Activated naive CD8-positive, alpha-beta T cell treated with anti-CD3 and anti-CD28 coated beads for 36 hours (primary cell): Measurements from ENCODE around the gene ETV3. TPM values are rescaled to one million over a fixed set of nuclear protein-coding genes. Genes with fewer than 3 reads are reported as not detected.
"Not testable (repeated sequence)": the region's sequence is repeated elsewhere in the genome, so short reads cannot be mapped to it uniquely, and the experiment has no call there.

Experiments used
- DNase-seq: peaks from one replicate; pipeline ENCODE4 v3.0.0; 2021
- H3K27ac Mint-ChIP-seq: one replicate; pipeline ENCODE4 v1.8.0; 2022; ENCODE audit warnings: mild to moderate bottlenecking, moderate library complexity, mixed read lengths
- H3K27me3 Mint-ChIP-seq: one replicate; pipeline ENCODE4 v1.8.0; 2022; ENCODE audit warnings: mild to moderate bottlenecking, mixed read lengths
- H3K36me3 Mint-ChIP-seq: one replicate; pipeline ENCODE4 v1.8.0; 2021; ENCODE audit warnings: mild to moderate bottlenecking, mixed read lengths
- H3K4me1 Mint-ChIP-seq: one replicate; pipeline ENCODE4 v1.8.0; 2021; ENCODE audit warnings: mixed read lengths
- H3K4me3 Mint-ChIP-seq: one replicate; pipeline ENCODE4 v1.8.0; 2022; ENCODE audit warnings: mild to moderate bottlenecking, moderate library complexity, mixed read lengths
- H3K9me3 Mint-ChIP-seq: one replicate; pipeline ENCODE4 v1.8.0; 2022; ENCODE audit warnings: mixed read lengths
- total RNA-seq, 2 experiments: library from RNA; stranded (reverse); gene quantifications; one replicate each; pipeline ENCODE4 v1.2.3, GENCODE V29; 2021

Gene ETV3
- total RNA-seq = 10 to 100 TPM; 23.1 to 23.5 TPM

GRCh38 chr1:157138220-157139051 is at the start of gene ETV3:
TSS of gene ETV3 (minus strand) at chr1:157138395. CDS start at chr1:157136352, 2,043 bp downstream.
- H3K27ac Mint-ChIP-seq = peak within 1 kb of the TSS; percentile 91
- H3K27me3 Mint-ChIP-seq = no peaks in the 10 kb centered on the region
- H3K4me3 Mint-ChIP-seq = peak within 1 kb of the TSS; percentile 98

GRCh38 chr1:157186281-157186992 is 48.2 kb upstream of the ETV3 start:
- H3K36me3 Mint-ChIP-seq = no peaks in the 10 kb centered on the region
- peaks cover 5% of the 10 kb centered on the region for H3K4me1 Mint-ChIP-seq
- H3K27ac Mint-ChIP-seq = no peak overlapping the region
- DNase-seq = no peak
- no peak overlapping the region for H3K4me3 Mint-ChIP-seq
- H3K27me3 Mint-ChIP-seq = peaks cover 7% of the 10 kb centered on the region
- no peaks in the 10 kb centered on the region for H3K9me3 Mint-ChIP-seq

More at GRCh38 chr1:157138220-157139051, at the start of gene ETV3:
- Mint-ChIP-seq H3K4me1 (peaks cover 75% of the 10 kb centered on the region), H3K9me3 (no peaks in the 10 kb centered on the region), H3K36me3 (peaks cover 36% of the 10 kb centered on the region)
- DNase-seq = peak; percentile 87

GRCh38 chr1:157183870-157184269 is 45.7 kb upstream of the ETV3 start:
- no peak for DNase-seq
- Mint-ChIP-seq H3K9me3 (no peaks in the 10 kb centered on the region), H3K27me3 (peaks cover 17% of the 10 kb centered on the region), H3K4me3 (no peak overlapping the region), H3K4me1 (peaks cover 5% of the 10 kb centered on the region), H3K36me3 (no peaks in the 10 kb centered on the region), H3K27ac (no peak overlapping the region)

- not testable (repeated sequence) for H3K9me3 Mint-ChIP-seq, H3K4me3 Mint-ChIP-seq, H3K27ac Mint-ChIP-seq, DNase-seq, H3K4me1 Mint-ChIP-seq, H3K36me3 Mint-ChIP-seq
- H3K27me3 Mint-ChIP-seq = peaks cover 27% of the 10 kb centered on the region
Measured at GRCh38 chr1:157182371-157182770, 44.2 kb upstream of the ETV3 start.

GRCh38 chr1:157181790-157182189 is 43.6 kb upstream of the ETV3 start:
- H3K27ac Mint-ChIP-seq = no peak overlapping the region
- peaks cover 5% of the 10 kb centered on the region for H3K4me1 Mint-ChIP-seq
- no peaks in the 10 kb centered on the region for H3K36me3 Mint-ChIP-seq
- H3K9me3 Mint-ChIP-seq = no peaks in the 10 kb centered on the region
- peaks cover 32% of the 10 kb centered on the region for H3K27me3 Mint-ChIP-seq
- no peak for DNase-seq
- H3K4me3 Mint-ChIP-seq = no peak overlapping the region

GRCh38 chr1:157181258-157181657 is 43.1 kb upstream of the ETV3 start:
- H3K9me3 Mint-ChIP-seq = no peaks in the 10 kb centered on the region
- H3K27me3 Mint-ChIP-seq = peaks cover 33% of the 10 kb centered on the region
- DNase-seq = no peak
- no peak overlapping the region for H3K27ac Mint-ChIP-seq
- peaks cover 5% of the 10 kb centered on the region for H3K4me1 Mint-ChIP-seq
- no peaks in the 10 kb centered on the region for H3K36me3 Mint-ChIP-seq
- H3K4me3 Mint-ChIP-seq = no peak overlapping the region

GRCh38 chr1:157178490-157178889 is 40.3 kb upstream of the ETV3 start:
- Mint-ChIP-seq H3K27ac (no peak overlapping the region), H3K27me3 (peaks cover 33% of the 10 kb centered on the region), H3K4me1 (peaks cover 5% of the 10 kb centered on the region), H3K4me3 (no peak overlapping the region), H3K36me3 (no peaks in the 10 kb centered on the region), H3K9me3 (no peaks in the 10 kb centered on the region)
- DNase-seq = no peak

- Mint-ChIP-seq H3K9me3 (no peaks in the 10 kb centered on the region), H3K27me3 (peaks cover 29% of the 10 kb centered on the region), H3K4me1 (peaks cover 5% of the 10 kb centered on the region), H3K36me3 (no peaks in the 10 kb centered on the region), H3K4me3 (no peak overlapping the region), H3K27ac (no peak overlapping the region)
- DNase-seq = no peak
Measured at GRCh38 chr1:157177733-157178394, 39.7 kb upstream of the ETV3 start.

GRCh38 chr1:157176591-157177121 is 38.5 kb upstream of the ETV3 start:
- no peak overlapping the region for H3K27ac Mint-ChIP-seq
- H3K4me3 Mint-ChIP-seq = no peak overlapping the region
- H3K9me3 Mint-ChIP-seq = no peaks in the 10 kb centered on the region
- DNase-seq = no peak
- no peaks in the 10 kb centered on the region for H3K36me3 Mint-ChIP-seq
- no peaks in the 10 kb centered on the region for H3K4me1 Mint-ChIP-seq
- H3K27me3 Mint-ChIP-seq = peaks cover 28% of the 10 kb centered on the region

- Mint-ChIP-seq H3K4me3 (no peak overlapping the region), H3K4me1 (no peaks in the 10 kb centered on the region), H3K27me3 (peaks cover 34% of the 10 kb centered on the region), H3K27ac (no peak overlapping the region), H3K36me3 (no peaks in the 10 kb centered on the region), H3K9me3 (no peaks in the 10 kb centered on the region)
- no peak for DNase-seq
Measured at GRCh38 chr1:157176016-157176415, 37.8 kb upstream of the ETV3 start.

- H3K4me1 Mint-ChIP-seq = no peaks in the 10 kb centered on the region
- no peaks in the 10 kb centered on the region for H3K36me3 Mint-ChIP-seq
- no peak overlapping the region for H3K27ac Mint-ChIP-seq
- no peak for DNase-seq
- H3K9me3 Mint-ChIP-seq = no peaks in the 10 kb centered on the region
- H3K27me3 Mint-ChIP-seq = peaks cover 34% of the 10 kb centered on the region
- no peak overlapping the region for H3K4me3 Mint-ChIP-seq
Measured at GRCh38 chr1:157173900-157174410, 35.8 kb upstream of the ETV3 start.

- not testable (repeated sequence) for H3K9me3 Mint-ChIP-seq, H3K4me1 Mint-ChIP-seq, DNase-seq, H3K27ac Mint-ChIP-seq, H3K4me3 Mint-ChIP-seq, H3K36me3 Mint-ChIP-seq
- H3K27me3 Mint-ChIP-seq = peaks cover 29% of the 10 kb centered on the region
Measured at GRCh38 chr1:157173241-157173640, 35.0 kb upstream of the ETV3 start.

GRCh38 chr1:157172591-157172990 is 34.4 kb upstream of the ETV3 start:
- not testable (repeated sequence) for DNase-seq, H3K4me1 Mint-ChIP-seq, H3K27ac Mint-ChIP-seq, H3K4me3 Mint-ChIP-seq, H3K9me3 Mint-ChIP-seq, H3K36me3 Mint-ChIP-seq
- H3K27me3 Mint-ChIP-seq = peaks cover 22% of the 10 kb centered on the region

- not testable (repeated sequence) for H3K27ac Mint-ChIP-seq, H3K4me1 Mint-ChIP-seq, H3K4me3 Mint-ChIP-seq, DNase-seq, H3K9me3 Mint-ChIP-seq, H3K36me3 Mint-ChIP-seq
- H3K27me3 Mint-ChIP-seq = peaks cover 20% of the 10 kb centered on the region
Measured at GRCh38 chr1:157171903-157172503, 33.8 kb upstream of the ETV3 start.
